ENCODE measurements around the gene PTPRK. TPM values are rescaled to one million over a fixed set of nuclear protein-coding genes. Genes with fewer than 3 reads are reported as not detected.

The PTPRK gene
- total RNA-seq, 4 donors from 2014 or later: 40.1 to 82.0 (median 57.6) TPM

- no peak for DNase-seq (ENCODE audit: low spot score in 2 of 2)
- no peak overlapping the region for H3K27ac ChIP-seq
- no peaks in the 10 kb centered on the region for H3K9me3 ChIP-seq
- H3K27me3 ChIP-seq: no peaks in the 10 kb centered on the region
- H3K4me3 ChIP-seq: no peak overlapping the region
- TF ChIP-seq, protein P1, sequence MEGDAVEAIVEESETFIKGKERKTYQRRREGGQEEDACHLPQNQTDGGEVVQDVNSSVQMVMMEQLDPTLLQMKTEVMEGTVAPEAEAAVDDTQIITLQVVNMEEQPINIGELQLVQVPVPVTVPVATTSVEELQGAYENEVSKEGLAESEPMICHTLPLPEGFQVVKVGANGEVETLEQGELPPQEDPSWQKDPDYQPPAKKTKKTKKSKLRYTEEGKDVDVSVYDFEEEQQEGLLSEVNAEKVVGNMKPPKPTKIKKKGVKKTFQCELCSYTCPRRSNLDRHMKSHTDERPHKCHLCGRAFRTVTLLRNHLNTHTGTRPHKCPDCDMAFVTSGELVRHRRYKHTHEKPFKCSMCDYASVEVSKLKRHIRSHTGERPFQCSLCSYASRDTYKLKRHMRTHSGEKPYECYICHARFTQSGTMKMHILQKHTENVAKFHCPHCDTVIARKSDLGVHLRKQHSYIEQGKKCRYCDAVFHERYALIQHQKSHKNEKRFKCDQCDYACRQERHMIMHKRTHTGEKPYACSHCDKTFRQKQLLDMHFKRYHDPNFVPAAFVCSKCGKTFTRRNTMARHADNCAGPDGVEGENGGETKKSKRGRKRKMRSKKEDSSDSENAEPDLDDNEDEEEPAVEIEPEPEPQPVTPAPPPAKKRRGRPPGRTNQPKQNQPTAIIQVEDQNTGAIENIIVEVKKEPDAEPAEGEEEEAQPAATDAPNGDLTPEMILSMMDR (IDR thresholded peaks at IDR 0.05): no peak
- TF ChIP-seq POLR2A (IDR thresholded peaks at IDR 0.05) (no peak), EP300 (IDR thresholded peaks at IDR 0.05) (no peak), POLR2AphosphoS5 (IDR thresholded peaks at IDR 0.05) (no peak)
- 52% methylated on average over 2 of the region's 2 CpGs for WGBS
- no peaks in the 10 kb centered on the region for H3K36me3 ChIP-seq
- H3K4me1 ChIP-seq: peaks cover 11% of the 10 kb centered on the region
These were observed 409.3 kb downstream of the PTPRK start for GRCh38 chr6:128111096-128111495.

DNA sequence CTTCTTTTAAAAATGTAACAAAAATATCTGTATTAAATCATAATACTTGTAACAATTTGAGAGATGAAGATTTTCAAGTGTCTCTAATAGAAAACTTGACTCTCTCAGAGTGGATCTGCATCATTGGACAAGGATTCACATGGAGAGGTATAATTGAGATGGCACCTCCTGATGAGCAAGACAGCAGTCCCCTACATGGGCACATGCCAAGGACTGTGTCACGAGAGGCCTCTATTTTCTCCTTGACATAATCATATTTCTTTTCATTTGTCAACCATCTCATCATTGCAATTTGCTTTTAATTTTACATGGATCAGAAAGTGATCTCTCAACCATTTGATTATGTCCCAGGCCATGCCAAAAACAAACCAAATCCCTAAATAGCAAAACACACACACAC, 412.7 kb downstream of the PTPRK start:
- peaks cover 11% of the 10 kb centered on the region for H3K4me1 ChIP-seq
- no peaks in the 10 kb centered on the region for H3K36me3 ChIP-seq
- no peak for DNase-seq (ENCODE audit: low spot score in 2 of 2)
- no peak overlapping the region for H3K4me3 ChIP-seq
- no peak for TF ChIP-seq POLR2AphosphoS5 (IDR thresholded peaks at IDR 0.05)
- no peak overlapping the region for H3K27ac ChIP-seq
- WGBS: 85% methylated on average over 1 of the region's 1 CpG
- no peaks in the 10 kb centered on the region for H3K27me3 ChIP-seq
- no peaks in the 10 kb centered on the region for H3K9me3 ChIP-seq

GRCh38 chr6:128099571-128100197, 420.7 kb downstream of the PTPRK start:
- no peak for DNase-seq (ENCODE audit: low spot score in 2 of 2)
- no peak overlapping the region for H3K27ac ChIP-seq
- WGBS: 62% methylated on average over 1 of the region's 1 CpG
- H3K4me3 ChIP-seq: no peak overlapping the region
- no peaks in the 10 kb centered on the region for H3K27me3 ChIP-seq
- H3K4me1 ChIP-seq: peaks cover 3% of the 10 kb centered on the region
- no peaks in the 10 kb centered on the region for H3K9me3 ChIP-seq
- TF ChIP-seq EP300 (IDR thresholded peaks at IDR 0.05) (no peak), POLR2A (IDR thresholded peaks at IDR 0.05) (no peak), POLR2AphosphoS5 (IDR thresholded peaks at IDR 0.05) (no peak)
- TF ChIP-seq, protein P1 (IDR thresholded peaks at IDR 0.05): no peak
- H3K36me3 ChIP-seq: no peaks in the 10 kb centered on the region

GRCh38 chr6:128098000-128098581, 422.3 kb downstream of the PTPRK start:
- Histone ChIP-seq H3K9me3 (no peaks in the 10 kb centered on the region), H3K27ac (no peak overlapping the region), H3K4me3 (no peak overlapping the region), H3K27me3 (no peaks in the 10 kb centered on the region), H3K4me1 (peaks cover 3% of the 10 kb centered on the region), H3K36me3 (no peaks in the 10 kb centered on the region)
- DNase-seq (ENCODE audit: low spot score in 2 of 2): no peak
- TF ChIP-seq EP300 (IDR thresholded peaks at IDR 0.05) (no peak), POLR2A (IDR thresholded peaks at IDR 0.05) (no peak), POLR2AphosphoS5 (IDR thresholded peaks at IDR 0.05) (no peak)
- TF ChIP-seq, protein P1 (IDR thresholded peaks at IDR 0.05): no peak
- 48% methylated on average over 2 of the region's 2 CpGs for WGBS

DNA sequence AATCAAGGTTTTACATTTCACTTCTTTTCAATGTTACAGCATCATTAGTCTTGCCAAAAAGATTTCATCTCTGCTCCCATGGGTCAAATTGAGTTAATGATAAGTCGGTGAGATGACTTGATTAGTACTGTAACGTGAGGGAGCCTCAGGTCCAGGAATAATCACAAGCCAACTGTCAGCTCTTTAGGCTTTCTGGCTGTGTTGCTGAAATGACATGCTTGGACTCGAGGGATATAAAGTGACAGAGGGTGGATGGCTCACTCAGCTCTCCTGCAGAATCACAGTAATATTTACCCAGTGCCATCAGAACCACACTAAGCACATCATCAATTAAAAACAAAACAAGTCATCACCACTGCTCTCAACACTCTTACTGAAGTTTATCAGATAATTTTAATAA, 423.4 kb downstream of the PTPRK start:
- 36% methylated on average over 3 of the region's 3 CpGs for WGBS
- DNase-seq (ENCODE audit: low spot score in 2 of 2): no peak
- no peaks in the 10 kb centered on the region for H3K36me3 ChIP-seq
- H3K4me1 ChIP-seq: peaks cover 3% of the 10 kb centered on the region
- H3K27ac ChIP-seq: no peak overlapping the region
- TF ChIP-seq, protein P1 (IDR thresholded peaks at IDR 0.05): no peak
- TF ChIP-seq EP300 (IDR thresholded peaks at IDR 0.05) (no peak), POLR2AphosphoS5 (IDR thresholded peaks at IDR 0.05) (no peak), POLR2A (IDR thresholded peaks at IDR 0.05) (no peak)
- H3K27me3 ChIP-seq: no peaks in the 10 kb centered on the region
- no peak overlapping the region for H3K4me3 ChIP-seq
- no peaks in the 10 kb centered on the region for H3K9me3 ChIP-seq

All from suprapubic skin (tissue), 4 donors.